ENCODE results near the gene ESYT3.
A peak's percentile ranks its signal among the peaks of the same experiment; 100 is the strongest.

DNA sequence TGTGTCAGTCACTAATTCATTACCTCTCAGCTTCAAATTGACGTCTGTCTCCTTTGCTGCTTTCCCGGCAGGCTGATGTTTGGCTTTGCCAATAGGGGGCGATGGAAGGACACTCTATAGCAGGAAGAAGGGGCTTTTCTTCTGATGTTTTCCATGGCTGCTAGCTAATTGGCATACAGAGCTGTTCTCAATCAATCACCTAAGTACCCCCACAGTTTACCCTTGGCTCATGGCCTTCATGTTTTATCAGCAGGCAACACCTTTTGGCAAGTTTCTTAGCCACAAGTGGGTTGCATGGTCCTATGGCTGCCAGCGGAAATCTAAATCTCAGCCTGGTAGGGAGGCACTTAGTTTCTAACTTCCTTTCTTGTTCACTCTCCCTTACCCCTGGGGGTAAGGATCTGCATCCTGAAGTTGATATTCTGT is 45.0 kb downstream of the ESYT3 start:
- TF ChIP-seq, protein P1, sequence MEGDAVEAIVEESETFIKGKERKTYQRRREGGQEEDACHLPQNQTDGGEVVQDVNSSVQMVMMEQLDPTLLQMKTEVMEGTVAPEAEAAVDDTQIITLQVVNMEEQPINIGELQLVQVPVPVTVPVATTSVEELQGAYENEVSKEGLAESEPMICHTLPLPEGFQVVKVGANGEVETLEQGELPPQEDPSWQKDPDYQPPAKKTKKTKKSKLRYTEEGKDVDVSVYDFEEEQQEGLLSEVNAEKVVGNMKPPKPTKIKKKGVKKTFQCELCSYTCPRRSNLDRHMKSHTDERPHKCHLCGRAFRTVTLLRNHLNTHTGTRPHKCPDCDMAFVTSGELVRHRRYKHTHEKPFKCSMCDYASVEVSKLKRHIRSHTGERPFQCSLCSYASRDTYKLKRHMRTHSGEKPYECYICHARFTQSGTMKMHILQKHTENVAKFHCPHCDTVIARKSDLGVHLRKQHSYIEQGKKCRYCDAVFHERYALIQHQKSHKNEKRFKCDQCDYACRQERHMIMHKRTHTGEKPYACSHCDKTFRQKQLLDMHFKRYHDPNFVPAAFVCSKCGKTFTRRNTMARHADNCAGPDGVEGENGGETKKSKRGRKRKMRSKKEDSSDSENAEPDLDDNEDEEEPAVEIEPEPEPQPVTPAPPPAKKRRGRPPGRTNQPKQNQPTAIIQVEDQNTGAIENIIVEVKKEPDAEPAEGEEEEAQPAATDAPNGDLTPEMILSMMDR (conservative IDR thresholded peaks at IDR 0.05; ENCODE audit: low read depth, low read length), result peak; percentile 92
- no peak for TF ChIP-seq EZH2 (IDR thresholded peaks at IDR 0.05; ENCODE audit: borderline replicate concordance, low read depth, low read length, poor library complexity, severe bottlenecking)

Measured in A673 (cell line).